MCF 10A (cell line): ENCODE measurements around the gene GRIN2B. TPM values are rescaled to one million over a fixed set of nuclear protein-coding genes. Genes with fewer than 3 reads are reported as not detected.

ENCODE experiments used
- BruUV-seq: library from RNA; stranded (reverse); fragments of 400-500 nt; replicated peaks from 2 replicates; lab custom pipeline; 2021; lab: Mats Ljungman, UMichigan
- CTCF ChIA-PET: fragments of 300-600 bp; sonication (Branson Sonifier 250); formaldehyde crosslinking; extraction: SDS; loops from one replicate; lab custom pipeline; 2021; ENCODE audit warnings: antibody characterized with exemption, inconsistent platforms; lab: Yijun Ruan, JAX
- POLR2A ChIA-PET: fragments of 300-600, 350-650 bp; sonication (Branson Sonifier 250); formaldehyde crosslinking; extraction: SDS; loops from one replicate; lab custom pipeline; 2020; ENCODE audit warnings: antibody characterized with exemption, inconsistent platforms; lab: Yijun Ruan, JAX
- DNase-seq: peaks from one replicate; pipeline ENCODE4 v3.0.0-alpha.2; 2018; ENCODE audit not compliant: unreplicated experiment
- H3K27ac Mint-ChIP-seq: one replicate; pipeline ENCODE4 v1.8.0; 2022; ENCODE audit warnings: mild to moderate bottlenecking, low read depth, mixed read lengths; ENCODE audit not compliant: unreplicated experiment
- H3K27me3 Mint-ChIP-seq: one replicate; pipeline ENCODE4 v1.8.0; 2022; ENCODE audit warnings: mixed read lengths; ENCODE audit not compliant: insufficient read depth, unreplicated experiment
- H3K36me3 Mint-ChIP-seq: one replicate; pipeline ENCODE4 v1.8.0; 2022; ENCODE audit warnings: mild to moderate bottlenecking, moderate library complexity, mixed read lengths; ENCODE audit not compliant: insufficient read depth, unreplicated experiment
- H3K4me1 Mint-ChIP-seq: one replicate; pipeline ENCODE4 v1.8.0; 2022; ENCODE audit warnings: mixed read lengths; ENCODE audit not compliant: insufficient read depth, unreplicated experiment
- H3K4me3 Mint-ChIP-seq: one replicate; pipeline ENCODE4 v1.8.0; 2022; ENCODE audit warnings: mild to moderate bottlenecking, moderate library complexity, mixed read lengths; ENCODE audit not compliant: unreplicated experiment
- H3K9me3 Mint-ChIP-seq: one replicate; pipeline ENCODE4 v1.8.0; 2022; ENCODE audit warnings: mixed read lengths; ENCODE audit not compliant: unreplicated experiment
- CTCF ChIP-seq: fragments of 200-600 bp; IDR thresholded peaks from one replicate; pipeline ENCODE4 v1.8.0; 2022; ENCODE audit warnings: antibody characterized with exemption, mild to moderate bottlenecking; ENCODE audit not compliant: unreplicated experiment
- intact Hi-C: fragments of 100-400 bp; cut with micrococcal nuclease; formaldehyde crosslinking; loops from 2 replicates; pipeline ENCODE4 v1.14.1; 2022
- total RNA-seq: library from RNA; stranded (reverse); gene quantifications from 2 replicates; pipeline ENCODE4 v1.2.3, GENCODE V29; 2022

The GRIN2B gene
- total RNA-seq, 1 experiment from 2014 or later, result not detected

- CTCF ChIA-PET, result interaction anchor here (0.5 to 0.6 kb wide), 2 partner anchors 45 to 231 kb away, joined by 3 to 4 read pairs; no protein-coding TSS in a partner anchor
- peaks cover 15% of the 10 kb centered on the region for H3K9me3 Mint-ChIP-seq
- POLR2A ChIA-PET, result no interaction called here
- no peak for TF ChIP-seq CTCF
- no TSS peak for BruUV-seq
- no peaks in the 10 kb centered on the region for H3K27me3 Mint-ChIP-seq
- no peaks in the 10 kb centered on the region for H3K36me3 Mint-ChIP-seq
- intact Hi-C loops, result no loop called here
- H3K27ac Mint-ChIP-seq, result no peak overlapping the region
- no peaks in the 10 kb centered on the region for H3K4me1 Mint-ChIP-seq
- no peak overlapping the region for H3K4me3 Mint-ChIP-seq
- DNase-seq, result peak; percentile 5
Measured at GRCh38 chr12:13986031-13986430, 4.6 kb upstream of the GRIN2B start.

GRCh38 chr12:13981990-13982389 lies 588 bp upstream of the GRIN2B start:
- Mint-ChIP-seq H3K27me3 (peaks cover 10% of the 10 kb centered on the region), H3K36me3 (no peaks in the 10 kb centered on the region), H3K4me1 (no peaks in the 10 kb centered on the region), H3K9me3 (peaks cover 24% of the 10 kb centered on the region), H3K4me3 (no peak overlapping the region), H3K27ac (no peak overlapping the region)
- ChIA-PET CTCF (no interaction called here), POLR2A (no interaction called here)
- no peak for TF ChIP-seq CTCF
- intact Hi-C loops, result no loop called here
- BruUV-seq, result no TSS peak
- DNase-seq, result no peak

GRCh38 chr12:13980538-13981295 lies 685 bp downstream of the GRIN2B start:
- Mint-ChIP-seq H3K27me3 (peaks cover 10% of the 10 kb centered on the region), H3K9me3 (peaks cover 26% of the 10 kb centered on the region), H3K4me1 (no peaks in the 10 kb centered on the region), H3K27ac (no peak overlapping the region), H3K4me3 (no peak overlapping the region), H3K36me3 (no peaks in the 10 kb centered on the region)
- no TSS peak for BruUV-seq
- CTCF ChIA-PET, result no interaction called here
- intact Hi-C loops, result no loop called here
- POLR2A ChIA-PET, result no interaction called here
- no peak for DNase-seq
- no peak for TF ChIP-seq CTCF

- DNase-seq, result no peak
- no TSS peak for BruUV-seq
- Mint-ChIP-seq H3K27me3 (peaks cover 10% of the 10 kb centered on the region), H3K27ac (no peak overlapping the region), H3K4me1 (no peaks in the 10 kb centered on the region), H3K9me3 (peaks cover 26% of the 10 kb centered on the region), H3K4me3 (no peak overlapping the region), H3K36me3 (no peaks in the 10 kb centered on the region)
- ChIA-PET POLR2A (no interaction called here), CTCF (interaction anchor here (0.6 to 0.7 kb wide), 2 partner anchors 110 to 211 kb away, joined by 4 read pairs; no protein-coding TSS in a partner anchor)
- intact Hi-C loops, result no loop called here
- TF ChIP-seq CTCF, result no peak
Measured at GRCh38 chr12:13979772-13980378, 1.5 kb downstream of the GRIN2B start.
